Upper lobe of right lung (tissue), 1 donor: Measurements from ENCODE around the gene EPB41L1. TPM values are rescaled to one million over a fixed set of nuclear protein-coding genes. Genes with fewer than 3 reads are reported as not detected.
A peak's percentile ranks its signal among the peaks of the same experiment; 100 is the strongest.

Experiments
- ATAC-seq: fragments of 200-7000 bp; cut with Tn5 transposase; one replicate; pipeline ENCODE4 v1.9.1; 2020; ENCODE audit warnings: mild to moderate bottlenecking, moderate library complexity
- DNase-seq: peaks from one replicate; pipeline ENCODE4 v3.0.0-alpha.2; 2020
- H3K27ac ChIP-seq: fragments of 200-600 bp; one replicate; pipeline ENCODE4 v1.8.0; 2022
- H3K27me3 ChIP-seq: fragments of 200-600 bp; one replicate; pipeline ENCODE4 v1.8.0; 2022; ENCODE audit warnings: mild to moderate bottlenecking
- H3K36me3 ChIP-seq: fragments of 200-600 bp; one replicate; pipeline ENCODE4 v1.8.0; 2022
- H3K4me1 ChIP-seq: fragments of 200-600 bp; one replicate; pipeline ENCODE4 v1.8.0; 2022
- H3K4me3 ChIP-seq: fragments of 200-600 bp; one replicate; pipeline ENCODE4 v1.8.0; 2022; ENCODE audit warnings: mild to moderate bottlenecking
- H3K9me3 ChIP-seq: fragments of 200-600 bp; one replicate; pipeline ENCODE4 v1.8.0; 2022
- intact Hi-C: fragments of 100-400 bp; cut with DNase I; formaldehyde crosslinking; loops from one replicate; pipeline ENCODE4 v1.11.0; 2022
- total RNA-seq: library from RNA; stranded (reverse); fragmentation: NEBNext Ultra II Directional; extraction: Animal tissue kit (Norgen Biotek cat#: 25700); gene quantifications from one replicate; pipeline ENCODE4 v1.2.1, GENCODE V29; 2021
- TF ChIP-seq, protein P1 (sequence below): fragments of 200-600 bp; IDR thresholded peaks from one replicate; pipeline ENCODE4 v1.8.0; 2022; ENCODE audit warnings: antibody characterized with exemption
- donor health status: DM: no; HTN: yes; CAD: no; lungs with severe emphysema.

EPB41L1 gene
- total RNA-seq, 1 donor from 2014 or later, result 61.4 TPM

DNA sequence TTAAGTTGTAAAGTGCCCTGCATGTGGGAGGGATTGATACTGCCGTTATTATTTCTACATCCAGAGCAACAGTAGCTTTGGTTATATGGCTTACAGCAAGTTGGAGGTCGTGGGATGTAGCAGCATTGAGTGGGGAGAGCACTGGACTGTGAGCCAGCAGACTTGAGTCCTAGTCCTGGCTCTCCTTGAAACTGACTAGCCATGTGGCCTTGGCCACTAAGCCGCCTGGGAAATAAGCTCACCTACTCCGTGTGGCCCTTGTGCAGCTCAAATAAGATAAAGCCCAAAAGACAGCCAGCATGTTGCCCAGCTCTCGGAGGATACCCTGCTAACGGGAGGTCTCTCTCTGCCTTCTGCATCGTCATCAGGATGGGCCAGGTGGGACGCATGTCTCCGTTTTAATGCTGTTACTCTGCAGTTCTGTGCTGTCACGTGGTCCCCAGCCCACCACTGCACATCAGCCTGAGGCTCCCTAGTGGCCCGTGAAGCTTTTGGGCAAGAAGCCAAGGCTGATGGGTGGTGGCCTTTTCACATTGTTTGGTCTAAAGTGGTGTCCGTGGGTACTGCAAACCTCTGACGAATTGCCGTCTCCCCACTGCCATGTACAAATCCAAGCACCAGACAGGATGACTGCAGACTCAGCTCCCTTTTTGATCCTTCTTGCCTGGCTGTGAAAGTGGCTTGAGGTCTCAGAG lies 7.9 kb downstream of the EPB41L1 start:
- intact Hi-C loops, result no loop called here
- no peak overlapping the region for H3K4me3 ChIP-seq
- H3K9me3 ChIP-seq, result no peaks in the 10 kb centered on the region
- DNase-seq (no peak), ATAC-seq (no peak)
- TF ChIP-seq, protein P1, sequence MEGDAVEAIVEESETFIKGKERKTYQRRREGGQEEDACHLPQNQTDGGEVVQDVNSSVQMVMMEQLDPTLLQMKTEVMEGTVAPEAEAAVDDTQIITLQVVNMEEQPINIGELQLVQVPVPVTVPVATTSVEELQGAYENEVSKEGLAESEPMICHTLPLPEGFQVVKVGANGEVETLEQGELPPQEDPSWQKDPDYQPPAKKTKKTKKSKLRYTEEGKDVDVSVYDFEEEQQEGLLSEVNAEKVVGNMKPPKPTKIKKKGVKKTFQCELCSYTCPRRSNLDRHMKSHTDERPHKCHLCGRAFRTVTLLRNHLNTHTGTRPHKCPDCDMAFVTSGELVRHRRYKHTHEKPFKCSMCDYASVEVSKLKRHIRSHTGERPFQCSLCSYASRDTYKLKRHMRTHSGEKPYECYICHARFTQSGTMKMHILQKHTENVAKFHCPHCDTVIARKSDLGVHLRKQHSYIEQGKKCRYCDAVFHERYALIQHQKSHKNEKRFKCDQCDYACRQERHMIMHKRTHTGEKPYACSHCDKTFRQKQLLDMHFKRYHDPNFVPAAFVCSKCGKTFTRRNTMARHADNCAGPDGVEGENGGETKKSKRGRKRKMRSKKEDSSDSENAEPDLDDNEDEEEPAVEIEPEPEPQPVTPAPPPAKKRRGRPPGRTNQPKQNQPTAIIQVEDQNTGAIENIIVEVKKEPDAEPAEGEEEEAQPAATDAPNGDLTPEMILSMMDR, result no peak
- H3K27ac ChIP-seq, result no peak overlapping the region
- no peaks in the 10 kb centered on the region for H3K4me1 ChIP-seq
- H3K36me3 ChIP-seq, result no peaks in the 10 kb centered on the region
- H3K27me3 ChIP-seq, result no peaks in the 10 kb centered on the region

DNA sequence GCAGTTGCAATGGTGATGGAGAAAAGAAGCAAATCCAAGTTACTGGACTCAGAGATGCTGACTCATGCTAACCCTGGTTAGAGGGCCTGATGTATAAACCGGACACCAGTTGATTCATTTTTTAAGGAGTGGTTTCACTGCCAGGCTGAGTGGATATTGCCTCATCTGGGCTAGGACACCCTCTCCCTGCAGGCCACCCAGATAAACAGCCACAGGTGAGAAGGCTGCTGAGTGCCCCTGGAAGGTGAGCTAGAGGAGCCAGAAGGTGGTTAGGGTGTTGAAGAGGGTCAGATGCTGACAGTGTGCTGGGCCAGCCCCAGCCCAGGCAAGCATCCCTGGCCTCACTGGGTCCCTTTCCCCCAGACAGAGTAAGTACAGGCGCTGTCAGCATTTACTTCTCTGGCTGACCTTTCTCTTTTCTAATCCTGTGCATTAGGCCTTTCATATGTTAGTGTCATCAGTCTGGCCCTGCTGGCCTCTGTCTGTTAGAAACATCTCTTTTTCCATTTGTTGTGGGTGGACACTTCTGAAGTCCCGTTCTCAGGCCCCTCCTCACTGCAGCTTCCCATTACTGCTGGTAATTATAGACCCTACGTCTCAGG lies 13.5 kb downstream of the EPB41L1 start:
- no peak overlapping the region for H3K4me3 ChIP-seq
- intact Hi-C loops, result no loop called here
- ATAC-seq (peak; percentile 63), DNase-seq (no peak)
- TF ChIP-seq, protein P1, result no peak
- no peaks in the 10 kb centered on the region for H3K4me1 ChIP-seq
- H3K9me3 ChIP-seq, result no peaks in the 10 kb centered on the region
- no peak overlapping the region for H3K27ac ChIP-seq
- no peaks in the 10 kb centered on the region for H3K27me3 ChIP-seq
- H3K36me3 ChIP-seq, result no peaks in the 10 kb centered on the region

DNA sequence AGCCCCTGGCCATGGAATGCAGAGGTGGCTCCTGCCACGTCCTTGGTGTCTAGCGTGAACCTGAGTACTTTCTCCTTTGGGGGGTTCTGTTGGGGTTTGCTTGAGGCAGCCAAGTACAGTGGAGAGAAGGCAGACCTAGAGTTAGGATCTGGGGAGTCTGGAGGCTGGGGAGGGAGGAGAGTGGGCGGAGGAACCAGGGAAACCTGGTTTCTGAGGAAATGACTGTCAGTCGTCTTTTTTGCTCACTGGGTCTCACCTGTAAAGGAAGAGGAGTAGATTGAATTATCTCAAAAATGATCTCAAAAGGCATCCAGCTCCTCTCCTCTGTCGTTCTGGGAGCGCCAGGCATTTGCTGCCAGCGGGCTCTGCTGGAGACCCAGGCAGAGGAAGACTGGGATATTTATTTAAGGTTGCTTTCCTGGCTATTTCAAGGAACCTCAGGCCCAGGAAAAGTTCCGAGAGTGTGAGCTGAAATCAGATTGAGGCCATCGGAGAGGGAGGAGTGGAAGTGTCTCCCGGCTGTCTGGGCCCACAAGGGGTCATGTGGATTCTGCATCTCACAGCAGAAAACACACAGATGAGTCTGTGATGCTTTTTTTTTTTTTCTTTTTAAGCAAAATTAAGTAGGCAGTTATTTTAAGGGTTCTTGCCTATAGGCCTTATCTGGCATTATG lies 16.1 kb downstream of the EPB41L1 start:
- DNase-seq (no peak), ATAC-seq (no peak)
- Histone ChIP-seq H3K4me1 (no peaks in the 10 kb centered on the region), H3K27me3 (no peaks in the 10 kb centered on the region), H3K9me3 (no peaks in the 10 kb centered on the region), H3K27ac (no peak overlapping the region), H3K4me3 (no peak overlapping the region), H3K36me3 (peaks cover 8% of the 10 kb centered on the region)
- TF ChIP-seq, protein P1, result no peak
- intact Hi-C loops, result no loop called here

DNA sequence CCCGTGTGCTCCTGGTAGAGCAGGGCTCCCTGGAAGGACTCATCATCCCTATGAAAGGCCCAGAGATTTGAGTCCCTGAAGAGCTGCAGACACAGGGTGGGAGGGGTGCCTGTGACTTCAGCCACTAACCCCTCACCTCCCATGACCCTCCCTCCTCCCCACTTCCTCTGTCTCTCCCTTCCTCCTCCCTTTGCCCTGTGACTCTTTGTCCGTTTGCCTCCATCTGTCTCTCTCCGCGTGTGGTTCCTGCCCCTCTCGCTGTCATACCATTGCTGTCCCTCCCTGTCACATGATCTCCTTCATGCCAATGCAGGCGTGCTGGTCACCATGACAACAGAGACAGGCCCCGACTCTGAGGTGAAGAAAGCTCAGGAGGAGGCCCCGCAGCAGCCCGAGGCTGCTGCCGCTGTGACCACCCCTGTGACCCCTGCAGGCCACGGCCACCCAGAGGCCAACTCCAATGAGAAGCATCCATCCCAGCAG lies 19.0 kb downstream of the EPB41L1 start:
- no peak overlapping the region for H3K27ac ChIP-seq
- no peak overlapping the region for H3K4me3 ChIP-seq
- no peaks in the 10 kb centered on the region for H3K4me1 ChIP-seq
- DNase-seq, result no peak
- peak; percentile 46 for ATAC-seq
- intact Hi-C loops, result no loop called here
- TF ChIP-seq, protein P1, result no peak
- H3K9me3 ChIP-seq, result no peaks in the 10 kb centered on the region
- no peaks in the 10 kb centered on the region for H3K27me3 ChIP-seq
- peaks cover 32% of the 10 kb centered on the region for H3K36me3 ChIP-seq

DNA sequence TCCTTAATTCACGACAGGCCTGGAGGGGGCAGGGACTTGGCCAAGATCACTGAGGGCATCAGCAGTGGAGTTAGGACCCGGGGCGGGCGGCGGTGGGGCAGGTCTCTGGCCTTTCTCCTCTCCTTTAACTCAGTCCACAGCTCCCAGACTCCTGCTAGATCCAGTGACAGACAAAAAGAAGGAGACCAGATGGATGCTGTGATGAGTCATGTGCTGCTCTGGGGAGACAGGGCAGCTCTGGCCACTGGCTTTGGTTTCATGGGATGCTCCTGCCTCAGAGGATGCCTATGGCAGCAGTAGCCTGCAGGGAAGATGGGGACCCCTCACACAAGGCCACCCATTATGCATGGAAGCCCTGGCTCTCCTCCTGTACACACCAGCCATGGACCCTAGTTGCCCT lies 20.5 kb downstream of the EPB41L1 start:
- Histone ChIP-seq H3K9me3 (no peaks in the 10 kb centered on the region), H3K4me1 (no peaks in the 10 kb centered on the region), H3K27ac (no peak overlapping the region), H3K27me3 (no peaks in the 10 kb centered on the region), H3K4me3 (no peak overlapping the region), H3K36me3 (peaks cover 37% of the 10 kb centered on the region)
- ATAC-seq (no peak), DNase-seq (no peak)
- intact Hi-C loops, result no loop called here
- TF ChIP-seq, protein P1, result no peak
